GM18505 (cell line): ENCODE data around the gene TSPYL1.

Experiments
- ATAC-seq: cut with Tn5 transposase; IDR thresholded peaks from one replicate; pipeline ENCODE4 v1.9.1; 2021; ENCODE audit not compliant: unreplicated experiment
- POLR2A ChIP-seq: IDR thresholded peaks from 4 replicates; pipeline ENCODE4 v1.6.1; 2011; ENCODE audit warnings: borderline replicate concordance; ENCODE audit not compliant: insufficient read depth, insufficient read length; ENCODE audit errors: extremely low read depth

The TSPYL1 gene

GRCh38 chr6:116229287-116229913 is 50.3 kb downstream of the TSPYL1 start:
- no peak for ATAC-seq
- TF ChIP-seq POLR2A, result no peak
